Astrocyte of the spinal cord (primary cell): ENCODE results near the gene BIRC3.

ENCODE experiments used
- DNase-seq: peaks from one replicate; pipeline ENCODE4 v3.0.0; 2011; ENCODE audit warnings: low read depth, low spot score
- H3K4me3 ChIP-seq: 2 replicates; pipeline ENCODE4 v1.5.1; 2011; ENCODE audit warnings: low read depth, mild to moderate bottlenecking, low read length, moderate library complexity
- CTCF ChIP-seq: IDR thresholded peaks from 2 replicates; pipeline ENCODE4 v1.5.1; 2012; ENCODE audit warnings: low read depth, mild to moderate bottlenecking, low read length, inconsistent platforms
- in situ Hi-C: cut with HindIII; loops from 2 replicates; pipeline ENCODE4 v1.10.0; 2017; ENCODE audit warnings: low sequenced_read_pairs

The BIRC3 gene

GRCh38 chr11:102314784-102315183 is 2.5 kb upstream of the BIRC3 start:
- TF ChIP-seq CTCF: no peak
- H3K4me3 ChIP-seq: no peak overlapping the region
- no peak for DNase-seq
- in situ Hi-C loops: no loop called here

GRCh38 chr11:102316346-102316904 is 859 bp upstream of the BIRC3 start:
- TF ChIP-seq CTCF: no peak
- H3K4me3 ChIP-seq: no peak overlapping the region
- no peak for DNase-seq
- in situ Hi-C loops: no loop called here

GRCh38 chr11:102317768-102318103 is 452 bp downstream of the BIRC3 start:
- no peak for TF ChIP-seq CTCF
- H3K4me3 ChIP-seq: peak overlapping the region; percentile 53
- in situ Hi-C loops: no loop called here
- DNase-seq: no peak

- TF ChIP-seq CTCF: no peak
- peak; percentile 27 for DNase-seq
- in situ Hi-C loops: no loop called here
- no peak overlapping the region for H3K4me3 ChIP-seq
Measured at GRCh38 chr11:102318469-102318868, 1.2 kb downstream of the BIRC3 start.

GRCh38 chr11:102319544-102319943 is 2.3 kb downstream of the BIRC3 start:
- no peak for TF ChIP-seq CTCF
- no peak for DNase-seq
- in situ Hi-C loops: no loop called here
- H3K4me3 ChIP-seq: no peak overlapping the region

- no peak for DNase-seq
- H3K4me3 ChIP-seq: no peak overlapping the region
- in situ Hi-C loops: no loop called here
- TF ChIP-seq CTCF: no peak
Measured at GRCh38 chr11:102320188-102320587, 2.9 kb downstream of the BIRC3 start.

GRCh38 chr11:102320679-102321078 is 3.4 kb downstream of the BIRC3 start:
- no peak overlapping the region for H3K4me3 ChIP-seq
- no peak for DNase-seq
- in situ Hi-C loops: no loop called here
- TF ChIP-seq CTCF: no peak
